ENCODE results near the gene TNFSF11.

Gene TNFSF11

DNA sequence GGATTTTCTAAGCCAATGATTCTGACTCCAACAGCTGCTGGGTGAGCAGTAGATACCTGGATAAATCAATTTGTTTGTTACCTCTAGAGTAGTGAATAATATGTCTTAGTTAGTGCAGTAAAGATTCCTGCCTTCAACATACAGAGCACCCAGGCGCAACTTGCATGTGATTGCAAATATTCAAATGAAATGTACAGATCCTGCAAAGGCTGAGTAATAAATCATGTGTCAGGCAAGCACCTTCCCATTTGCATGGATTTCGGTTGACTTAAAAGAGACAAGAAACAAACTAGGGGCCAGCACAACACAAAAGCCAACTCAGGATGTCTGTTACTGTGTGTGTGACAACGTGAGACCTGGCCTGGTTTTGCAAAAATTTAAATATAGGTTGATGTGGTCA is 79.7 kb downstream of the TNFSF11 start:
- no peak for DNase-seq (ENCODE audit: low spot score)

DNA sequence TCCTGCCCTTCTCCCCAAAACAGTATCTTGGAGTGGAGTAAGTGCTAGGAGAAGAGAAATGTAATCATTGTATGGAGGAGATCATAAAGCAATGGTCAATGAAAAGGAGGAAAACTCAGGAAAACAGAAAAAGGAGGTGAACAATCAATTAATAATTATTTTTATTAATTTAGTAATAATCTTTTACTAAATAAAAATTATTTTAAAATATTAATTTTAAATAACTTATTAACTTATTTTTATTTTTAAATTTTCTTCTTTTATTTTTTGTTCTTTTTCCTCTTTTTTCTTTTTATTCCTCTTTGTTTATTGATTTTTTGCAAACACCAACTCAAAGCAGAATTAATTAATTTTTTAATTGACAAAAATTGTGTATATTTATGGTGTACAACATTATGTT is 80.3 kb downstream of the TNFSF11 start:
- no peak for DNase-seq (ENCODE audit: low spot score)

DNA sequence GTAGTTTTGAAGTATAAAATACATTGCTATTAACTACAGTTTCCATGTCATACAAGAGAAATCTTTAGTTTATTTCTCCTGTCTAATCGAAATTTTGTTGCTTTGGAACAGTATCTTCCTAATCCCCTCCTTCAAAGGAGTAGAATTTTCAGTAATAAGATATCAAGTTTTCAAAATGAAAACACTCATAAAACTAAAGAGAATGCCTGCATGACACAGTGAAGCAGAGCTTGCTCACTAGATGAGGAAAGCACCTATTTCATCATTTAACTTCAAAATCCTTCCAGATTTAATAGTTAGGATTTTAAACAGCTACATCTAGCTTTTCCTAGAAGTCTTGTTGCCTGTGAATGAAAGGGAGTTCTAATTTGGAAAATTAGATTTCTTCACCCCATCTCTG is 80.8 kb downstream of the TNFSF11 start:
- no peak for DNase-seq (ENCODE audit: low spot score)

DNA sequence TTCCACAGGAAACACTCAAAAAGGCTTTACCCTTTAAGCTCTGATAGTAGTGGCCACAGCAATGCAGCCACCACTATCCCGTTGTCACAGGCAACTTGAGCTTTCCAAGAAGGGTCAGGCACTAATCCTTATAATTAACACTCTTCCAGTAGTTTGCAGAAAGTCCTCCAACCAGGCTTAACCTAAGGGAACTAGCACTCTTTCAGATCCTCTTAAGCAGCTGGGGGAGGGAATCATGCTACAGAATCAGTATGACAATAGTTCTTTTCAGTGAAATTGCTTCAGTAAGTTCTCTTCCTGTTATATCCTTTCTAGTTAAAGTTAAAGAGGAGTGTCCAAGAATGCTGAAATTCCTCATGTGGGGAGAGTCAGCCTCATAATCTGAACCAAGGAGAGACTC is 82.2 kb downstream of the TNFSF11 start:
- no peak for DNase-seq (ENCODE audit: low spot score)

DNA sequence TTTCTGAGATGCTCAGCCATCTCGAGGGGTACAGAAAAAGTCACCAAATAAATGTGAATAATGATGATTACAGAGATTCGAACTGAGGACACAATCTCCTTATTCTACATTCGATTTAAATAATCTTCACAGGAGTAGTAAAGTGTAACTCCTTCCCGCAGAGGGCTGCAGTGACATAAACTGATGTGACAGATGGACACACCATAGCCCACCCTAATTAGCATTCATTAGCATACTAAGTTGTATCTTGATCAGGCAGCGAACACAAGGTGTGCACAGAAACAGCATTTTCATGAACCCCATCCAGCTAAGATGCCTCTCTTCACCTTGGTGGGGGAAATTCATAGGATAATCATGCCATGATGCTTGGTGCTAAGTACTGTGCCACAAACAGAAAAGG is 83.0 kb downstream of the TNFSF11 start:
- DNase-seq (ENCODE audit: low spot score) = no peak

All from pons (tissue), 1 donor.